Right lobe of liver (tissue), 4 donors: ENCODE results near the gene CAMTA1.

Experiments used
- CTCF ChIP-seq, 4 donors: fragments of 200-600 bp in 3 of 4; fragments of 450-650 bp in 1 of 4; IDR thresholded peaks; one replicate each; pipeline versions ENCODE4 v1.5.1 to v1.8.0; 2016 to 2022; ENCODE audit warnings: antibody characterized with exemption in 4 of 4, mild to moderate bottlenecking in 2 of 4
- POLR2A ChIP-seq: fragments of 450-650 bp; IDR thresholded peaks from one replicate; pipeline ENCODE4 v1.6.1; 2017; ENCODE audit warnings: antibody characterized with exemption, mild to moderate bottlenecking
- donor health status: DM: no; HTN: no; CAD: no.
- donor health status: DM: no; HTN: no; CAD: no.
- donor health status: DM: no; HTN: yes; CAD: no.

GRCh38 chr1:7623842-7624241, 838.6 kb downstream of the CAMTA1 start:
- no peak for TF ChIP-seq CTCF (IDR thresholded peaks at IDR 0.05)
- no peak for TF ChIP-seq POLR2A
